Measurements from ENCODE around the gene CCDC152.

The CCDC152 gene

GRCh38 chr5:42801516-42802166 is 45.0 kb downstream of the CCDC152 start:
- DNase-seq (ENCODE audit: low spot score), result no peak
- TF ChIP-seq, protein P1, sequence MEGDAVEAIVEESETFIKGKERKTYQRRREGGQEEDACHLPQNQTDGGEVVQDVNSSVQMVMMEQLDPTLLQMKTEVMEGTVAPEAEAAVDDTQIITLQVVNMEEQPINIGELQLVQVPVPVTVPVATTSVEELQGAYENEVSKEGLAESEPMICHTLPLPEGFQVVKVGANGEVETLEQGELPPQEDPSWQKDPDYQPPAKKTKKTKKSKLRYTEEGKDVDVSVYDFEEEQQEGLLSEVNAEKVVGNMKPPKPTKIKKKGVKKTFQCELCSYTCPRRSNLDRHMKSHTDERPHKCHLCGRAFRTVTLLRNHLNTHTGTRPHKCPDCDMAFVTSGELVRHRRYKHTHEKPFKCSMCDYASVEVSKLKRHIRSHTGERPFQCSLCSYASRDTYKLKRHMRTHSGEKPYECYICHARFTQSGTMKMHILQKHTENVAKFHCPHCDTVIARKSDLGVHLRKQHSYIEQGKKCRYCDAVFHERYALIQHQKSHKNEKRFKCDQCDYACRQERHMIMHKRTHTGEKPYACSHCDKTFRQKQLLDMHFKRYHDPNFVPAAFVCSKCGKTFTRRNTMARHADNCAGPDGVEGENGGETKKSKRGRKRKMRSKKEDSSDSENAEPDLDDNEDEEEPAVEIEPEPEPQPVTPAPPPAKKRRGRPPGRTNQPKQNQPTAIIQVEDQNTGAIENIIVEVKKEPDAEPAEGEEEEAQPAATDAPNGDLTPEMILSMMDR (IDR thresholded peaks at IDR 0.05; ENCODE audit: borderline replicate concordance, control extremely low read depth, extremely low read depth, insufficient read depth, missing control alignments), result no peak
- in situ Hi-C loops (cut with MboI; ENCODE audit: low sequenced_read_pairs, unreplicated experiment), result no loop called here

DNA sequence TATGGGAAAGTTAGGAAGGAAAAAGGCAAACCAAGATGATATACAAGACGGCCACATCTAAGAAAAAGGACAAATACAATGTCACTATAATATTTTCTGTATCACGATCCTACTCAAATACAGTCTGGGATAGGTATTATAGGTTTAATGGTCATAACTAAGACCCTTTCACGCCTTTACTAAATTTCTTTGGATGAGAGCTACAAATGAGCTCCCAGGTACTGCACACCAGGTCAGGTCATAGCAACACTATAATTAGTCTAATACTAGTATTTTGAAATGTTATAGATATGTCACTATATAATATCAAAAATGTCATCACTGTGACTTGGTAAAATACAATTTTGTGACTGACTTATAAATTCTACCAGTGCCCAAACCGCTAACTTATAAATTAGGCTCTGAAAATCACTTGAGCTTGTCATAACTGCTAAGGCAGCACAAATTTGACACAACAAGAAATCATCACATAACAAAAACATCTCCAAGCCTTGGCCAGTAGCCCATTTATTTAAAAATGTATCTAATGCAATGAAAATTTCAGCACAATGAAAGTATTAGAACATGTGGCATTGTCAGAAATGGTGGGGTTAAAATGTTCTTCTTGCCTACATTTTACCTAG is 48.2 kb downstream of the CCDC152 start:
- TF ChIP-seq, protein P1 (IDR thresholded peaks at IDR 0.05; ENCODE audit: borderline replicate concordance, control extremely low read depth, extremely low read depth, insufficient read depth, missing control alignments), result no peak
- in situ Hi-C loops (cut with MboI; ENCODE audit: low sequenced_read_pairs, unreplicated experiment), result no loop called here
- DNase-seq (ENCODE audit: low spot score), result no peak

DNA sequence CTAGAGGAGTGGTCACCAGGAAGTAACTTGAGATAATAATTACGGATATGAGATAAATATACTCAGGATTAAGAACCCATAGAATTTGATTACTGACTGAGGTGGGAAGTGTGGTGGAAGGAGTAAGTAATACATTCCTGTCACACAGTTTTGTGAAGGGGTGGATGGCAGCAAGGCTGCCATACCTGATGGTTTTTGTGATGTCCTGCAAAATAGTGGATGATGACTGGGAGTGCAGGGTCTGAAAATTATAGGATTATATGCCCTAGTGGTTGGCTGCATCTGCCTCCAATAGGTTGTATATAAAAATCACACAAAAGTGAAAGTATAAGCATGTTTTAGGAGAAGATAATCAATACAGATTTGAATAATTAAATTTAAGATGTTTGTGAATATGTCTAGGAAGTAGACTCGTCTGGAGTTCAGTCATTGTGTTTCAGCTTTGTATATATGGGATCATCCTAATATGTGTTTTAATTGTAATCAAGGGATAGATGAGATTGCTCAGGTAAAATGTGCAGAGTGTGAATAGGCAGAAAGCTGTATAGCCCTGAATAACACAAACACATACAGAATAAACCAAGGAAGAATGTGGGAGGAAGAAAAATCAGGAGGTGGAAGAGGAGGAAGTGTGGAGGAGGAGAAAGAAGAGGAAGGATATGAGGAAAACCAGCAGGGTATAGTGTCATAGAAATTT is 49.5 kb downstream of the CCDC152 start:
- TF ChIP-seq, protein P1 (IDR thresholded peaks at IDR 0.05; ENCODE audit: borderline replicate concordance, control extremely low read depth, extremely low read depth, insufficient read depth, missing control alignments), result no peak
- in situ Hi-C loops (cut with MboI; ENCODE audit: low sequenced_read_pairs, unreplicated experiment), result no loop called here
- no peak for DNase-seq (ENCODE audit: low spot score)

DNA sequence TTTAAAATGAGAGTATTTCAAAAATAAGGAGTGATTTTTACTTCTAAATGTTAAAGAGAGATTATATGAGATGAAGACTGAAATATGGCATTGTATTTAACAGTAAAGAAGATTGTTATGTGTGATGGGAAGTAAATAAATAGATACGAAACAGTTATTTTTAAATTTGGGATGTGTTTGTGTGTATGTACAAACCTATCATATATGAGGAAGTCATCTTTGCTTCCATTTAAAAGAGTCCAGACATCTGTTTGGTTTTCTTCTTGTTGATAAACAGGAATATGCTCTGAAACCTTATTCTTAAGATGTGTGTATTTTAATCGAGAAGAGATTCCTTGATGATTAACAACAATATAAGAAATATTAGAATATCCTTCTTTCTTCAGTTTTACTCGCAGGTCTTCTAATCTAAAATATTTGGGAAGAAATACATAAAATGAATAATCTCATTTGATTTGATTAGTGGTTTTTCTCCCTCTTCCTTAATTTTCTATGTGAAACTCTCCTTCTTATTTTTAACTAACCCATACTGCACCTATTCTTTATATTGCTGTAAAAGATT is 50.2 kb downstream of the CCDC152 start:
- TF ChIP-seq, protein P1 (IDR thresholded peaks at IDR 0.05; ENCODE audit: borderline replicate concordance, control extremely low read depth, extremely low read depth, insufficient read depth, missing control alignments), result no peak
- DNase-seq (ENCODE audit: low spot score), result no peak
- in situ Hi-C loops (cut with MboI; ENCODE audit: low sequenced_read_pairs, unreplicated experiment), result no loop called here

- in situ Hi-C loops (cut with MboI; ENCODE audit: low sequenced_read_pairs, unreplicated experiment), result no loop called here
- no peak for DNase-seq (ENCODE audit: low spot score)
- TF ChIP-seq, protein P1 (IDR thresholded peaks at IDR 0.05; ENCODE audit: borderline replicate concordance, control extremely low read depth, extremely low read depth, insufficient read depth, missing control alignments), result no peak
Observed at GRCh38 chr5:42807722-42808447, 51.3 kb downstream of the CCDC152 start.
